Heart left ventricle (tissue), 16 donors: ENCODE measurements around the gene ARMC5. TPM values are rescaled to one million over a fixed set of nuclear protein-coding genes. Genes with fewer than 3 reads are reported as not detected.
"Not testable (repeated sequence)": the region's sequence is repeated elsewhere in the genome, so short reads cannot be mapped to it uniquely, and the experiment has no call there.

Experiments used
- ATAC-seq, 4 donors: fragments of 200-7000 bp; cut with Tn5 transposase; one replicate each; pipeline ENCODE4 v1.9.1; 2020 to 2022; ENCODE audit warnings: moderate library complexity in 4 of 4, mild to moderate bottlenecking in 3 of 4, moderate number of reproducible peaks in 1 of 4
- DNase-seq, 5 donors: peaks; one replicate each; pipeline ENCODE4 v3.0.0-alpha.2; 2020
- H3K27ac ChIP-seq, 12 donors: fragments of 200-600 bp; sonication (generic) in 4 of 12; one replicate each; pipeline versions ENCODE4 v1.5.0 to v1.8.0; 2016 to 2022; ENCODE audit warnings: mild to moderate bottlenecking in 2 of 12
- H3K27me3 ChIP-seq, 9 donors: fragments of 200-600 bp; sonication (generic) in 2 of 9; one replicate each; pipeline versions ENCODE4 v1.5.1 to v1.8.0; 2016 to 2022; ENCODE audit warnings: mild to moderate bottlenecking in 3 of 9
- H3K36me3 ChIP-seq, 9 donors: fragments of 200-600 bp; sonication (generic) in 2 of 9; one replicate each; pipeline versions ENCODE4 v1.5.0 to v1.8.0; 2018 to 2022; ENCODE audit warnings: mild to moderate bottlenecking in 2 of 9
- H3K4me1 ChIP-seq, 12 donors: fragments of 200-600 bp; sonication (generic) in 4 of 12; one replicate each; pipeline versions ENCODE4 v1.5.0 to v1.8.0; 2016 to 2022; ENCODE audit warnings: mild to moderate bottlenecking in 3 of 12
- H3K4me3 ChIP-seq, 12 donors: fragments of 200-600 bp; sonication (generic) in 4 of 12; one replicate each; pipeline versions ENCODE4 v1.5.0 to v1.8.0; 2017 to 2022; ENCODE audit warnings: mild to moderate bottlenecking in 9 of 12, moderate library complexity in 4 of 12
- H3K9me3 ChIP-seq, 12 donors: fragments of 200-600 bp; sonication (generic) in 4 of 12; one replicate each; pipeline versions ENCODE4 v1.5.0 to v1.8.0; 2016 to 2022; ENCODE audit warnings: mild to moderate bottlenecking in 1 of 12
- POLR2A ChIP-seq, 2 donors: fragments of 450-650 bp; IDR thresholded peaks; one replicate each; pipeline ENCODE4 v1.6.1; 2017; ENCODE audit warnings: antibody characterized with exemption in 2 of 2, mild to moderate bottlenecking in 2 of 2, moderate library complexity in 2 of 2
- WGBS, 4 donors: extraction: QIAGEN DNeasy Blood & Tissue Kit in 2 of 4; methylation state at CpG; one replicate each; pipeline versions ENCODE4 v1.1.5 to v1.1.7; 2013 to 2018; 5-methylcytosine and 5-hydroxymethylcytosine counted together
- intact Hi-C, 10 donors: fragments of 100-400 bp; cut with DNase I; formaldehyde crosslinking; loops; one replicate each; pipeline versions ENCODE4 v1.11.1 to v1.14.2; 2022
- polyA plus RNA-seq, 2 donors: library from polyadenylated mRNA; stranded (reverse); fragments of 200-250 nt; gene quantifications; one replicate each; pipeline ENCODE4 v1.2.3, GENCODE V29; 2013
- total RNA-seq, 9 donors: library from RNA; depleted of rRNA in 2 of 9; stranded (reverse); fragments of >200 nt in 2 of 9; fragmentation: NEBNext Ultra II Directional in 3 of 9; extraction: Animal tissue kit (Norgen Biotek cat#: 25700) in 3 of 9; gene quantifications; one replicate each; pipeline versions ENCODE4 v1.1.0 to v1.2.4, GENCODE V29; 2016 to 2023
- TF ChIP-seq, protein P1 (sequence below), 12 donors: fragments of 200-600 bp; sonication (generic) in 4 of 12; IDR thresholded peaks; one replicate each; pipeline versions ENCODE4 v1.5.0 to v1.8.0; 2018 to 2022; ENCODE audit warnings: antibody characterized with exemption in 12 of 12, mild to moderate bottlenecking in 5 of 12
- donor health status: ischemic (EF 13 %, LVEDD 7.1; RV severe dilation, severe dysfunction).
- donor health status: healthy with polysubstance abuse.
- donor health status: DM: no; HTN: yes; CAD: no.
- donor health status: DM: no; HTN: no; CAD: no.
- donor health status: ischemic (EF 25% LVEDD 6.9; RV normal size, moderate dysfunction).
- donor health status: ischemic (EF 25% LVEDD 5.7; RV mildly dilated, moderate dysfunction).
- donor health status: healthy.
- donor health status: DM: yes; HTN: yes; CAD: no.
- donor health status: ischemic (EF 35%, LVEDD 5.7; RV mildly dilated, moderate dysfunction).
- donor health status: nonischemic (EF 11% LVEDD 7.7; RV severe dilation, severe dysfunction).
- donor health status: DM: yes; HTN: yes; CAD: no.
- donor health status: PGD.
- donor health status: ischemic (EF 29% LVEDD 5.4; RV normal size, mild dysfunction).
- donor health status: nonischemic (EF 23%, LVEDD 6.1; RV moderate dilation, normal function).

The ARMC5 gene
- total and polyA plus RNA-seq, 11 donors, result 4.1 to 9.2 (median 6.6) TPM

DNA sequence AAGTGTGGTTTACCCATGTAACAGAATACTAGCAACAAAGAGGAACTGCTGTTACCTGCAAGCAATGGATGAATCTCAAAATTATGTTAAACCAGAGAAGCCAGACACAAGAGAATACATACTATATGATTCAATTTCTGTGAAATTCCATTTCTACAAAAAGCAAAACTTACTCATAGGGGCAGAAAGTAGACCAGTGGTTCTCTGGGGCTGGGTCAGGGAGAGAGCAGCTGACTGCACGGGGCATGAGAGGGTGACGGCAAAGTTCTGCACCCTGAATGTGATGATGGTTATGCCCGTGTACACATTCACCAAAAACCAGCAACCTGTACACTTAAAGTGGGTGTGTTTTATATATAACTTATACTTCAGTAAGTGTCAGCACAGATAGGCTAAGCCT lies 19.8 kb upstream of the ARMC5 start:
- DNase-seq (no peak), ATAC-seq (no peak)
- H3K27ac ChIP-seq, result peak overlapping the region in 1 of 12 donors; percentile 54
- H3K36me3 ChIP-seq, result peaks cover 0 to 7% (median 0%) of the 10 kb centered on the region in 9 donors
- H3K27me3 ChIP-seq, result no peaks in the 10 kb centered on the region
- H3K9me3 ChIP-seq, result no peaks in the 10 kb centered on the region
- peaks cover 0 to 29% (median 11%) of the 10 kb centered on the region in 12 donors for H3K4me1 ChIP-seq
- intact Hi-C loops, result no loop called here
- H3K4me3 ChIP-seq, result no peak overlapping the region
- 49 to 74% (median 57%) methylated on average over 3 of the region's 3 CpGs for WGBS, 4 donors
- TF ChIP-seq, protein P1, sequence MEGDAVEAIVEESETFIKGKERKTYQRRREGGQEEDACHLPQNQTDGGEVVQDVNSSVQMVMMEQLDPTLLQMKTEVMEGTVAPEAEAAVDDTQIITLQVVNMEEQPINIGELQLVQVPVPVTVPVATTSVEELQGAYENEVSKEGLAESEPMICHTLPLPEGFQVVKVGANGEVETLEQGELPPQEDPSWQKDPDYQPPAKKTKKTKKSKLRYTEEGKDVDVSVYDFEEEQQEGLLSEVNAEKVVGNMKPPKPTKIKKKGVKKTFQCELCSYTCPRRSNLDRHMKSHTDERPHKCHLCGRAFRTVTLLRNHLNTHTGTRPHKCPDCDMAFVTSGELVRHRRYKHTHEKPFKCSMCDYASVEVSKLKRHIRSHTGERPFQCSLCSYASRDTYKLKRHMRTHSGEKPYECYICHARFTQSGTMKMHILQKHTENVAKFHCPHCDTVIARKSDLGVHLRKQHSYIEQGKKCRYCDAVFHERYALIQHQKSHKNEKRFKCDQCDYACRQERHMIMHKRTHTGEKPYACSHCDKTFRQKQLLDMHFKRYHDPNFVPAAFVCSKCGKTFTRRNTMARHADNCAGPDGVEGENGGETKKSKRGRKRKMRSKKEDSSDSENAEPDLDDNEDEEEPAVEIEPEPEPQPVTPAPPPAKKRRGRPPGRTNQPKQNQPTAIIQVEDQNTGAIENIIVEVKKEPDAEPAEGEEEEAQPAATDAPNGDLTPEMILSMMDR (IDR thresholded peaks at IDR 0.05), result no peak
- no peak for TF ChIP-seq POLR2A (IDR thresholded peaks at IDR 0.05)

DNA sequence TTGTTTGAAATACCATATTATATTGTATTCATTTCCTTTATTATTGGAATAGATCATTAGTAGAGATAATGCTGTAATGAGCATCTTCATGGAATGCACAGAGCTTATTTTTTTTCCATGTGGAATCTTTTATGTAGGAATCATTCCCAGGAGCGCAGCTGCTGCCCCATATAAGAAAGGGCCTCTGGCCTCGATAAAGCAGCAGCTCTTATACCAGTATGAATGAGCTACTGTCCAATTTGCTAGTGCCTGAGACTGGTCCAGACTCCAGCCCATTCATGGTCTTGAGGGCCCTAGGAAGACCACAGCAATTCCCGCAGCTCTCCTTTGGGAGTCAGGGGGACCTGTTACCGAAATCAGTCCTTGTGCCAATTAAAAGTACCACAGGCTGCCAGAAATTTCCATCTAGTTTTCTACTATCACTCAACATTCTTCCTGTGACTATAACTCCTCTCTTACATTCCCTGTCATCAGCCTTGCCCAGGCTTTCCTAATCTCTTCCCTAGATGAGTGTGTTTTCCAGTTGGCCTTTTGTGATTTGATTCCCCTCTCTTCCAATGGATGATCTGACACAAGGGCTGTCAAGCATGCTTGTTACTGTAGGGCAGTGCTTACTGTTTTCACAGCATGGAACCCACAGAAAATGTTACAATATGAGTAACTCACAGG lies 18.7 kb upstream of the ARMC5 start:
- no peaks in the 10 kb centered on the region for H3K9me3 ChIP-seq
- peak overlapping the region in 9 of 12 donors; percentile 17 to 80 (median 46) for H3K27ac ChIP-seq
- DNase-seq (no peak), ATAC-seq (no peak)
- H3K4me1 ChIP-seq, result peaks cover 0 to 29% (median 11%) of the 10 kb centered on the region in 12 donors
- TF ChIP-seq, protein P1 (IDR thresholded peaks at IDR 0.05), result no peak
- no peak for TF ChIP-seq POLR2A (IDR thresholded peaks at IDR 0.05)
- 33 to 44% (median 37%) methylated on average over 4 of the region's 4 CpGs for WGBS, 4 donors
- intact Hi-C loops, result loop anchor here in 7 of 10 donors (5.0 to 10.0 kb wide), 8 partner anchors 256 to 486 kb away; partner anchors contain the start of genes FUS (in 5 of the 7), HSD3B7 (in 2 of the 7), KAT8 (in 2 of the 7) and SETD1A (in 1 of the 7)
- no peak overlapping the region for H3K4me3 ChIP-seq
- no peaks in the 10 kb centered on the region for H3K27me3 ChIP-seq
- H3K36me3 ChIP-seq, result peaks cover 0 to 7% (median 0%) of the 10 kb centered on the region in 9 donors

DNA sequence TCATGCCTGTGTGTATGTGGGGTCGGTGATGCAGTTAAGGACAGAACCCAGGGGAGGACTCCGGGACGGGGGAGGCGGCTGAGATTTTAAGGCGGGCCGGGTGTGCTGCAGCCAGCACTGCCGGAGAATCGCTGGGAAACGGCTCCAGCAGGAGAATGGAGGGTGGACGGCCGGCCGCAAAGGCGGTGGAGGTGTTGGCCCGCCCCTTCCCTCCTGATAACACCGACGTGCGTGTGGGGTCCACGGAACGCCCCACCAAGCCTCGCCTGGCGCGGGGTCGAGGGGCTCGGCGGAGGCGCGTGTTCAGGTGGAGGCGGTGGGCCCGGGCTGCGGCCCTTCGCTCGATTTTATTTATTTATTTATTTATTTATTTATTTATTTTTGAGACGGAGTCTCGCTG lies 17.3 kb upstream of the ARMC5 start:
- intact Hi-C loops, result loop anchor here in 8 of 10 donors (2.0 to 10.0 kb wide), 9 partner anchors 257 to 487 kb away; partner anchors contain the start of genes FUS (in 5 of the 8), HSD3B7 (in 5 of the 8), KAT8 (in 2 of the 8) and SETD1A (in 1 of the 8)
- DNase-seq (peak in 2 of 5 donors; percentile 28 to 29), ATAC-seq (no peak)
- Histone ChIP-seq H3K27me3 (no peaks in the 10 kb centered on the region), H3K27ac (peak overlapping the region; percentile 72 to 94 (median 91)), H3K9me3 (no peaks in the 10 kb centered on the region), H3K4me3 (peak overlapping the region; percentile 60 to 81 (median 71)), H3K4me1 (peaks cover 0 to 29% (median 11%) of the 10 kb centered on the region in 12 donors), H3K36me3 (no peaks in the 10 kb centered on the region)
- WGBS, 4 donors, result 52 to 67% (median 56%) methylated on average over 33 to 34 of the region's 34 CpGs
- TF ChIP-seq, protein P1 (IDR thresholded peaks at IDR 0.05), result no peak
- TF ChIP-seq POLR2A (IDR thresholded peaks at IDR 0.05), result no peak

DNA sequence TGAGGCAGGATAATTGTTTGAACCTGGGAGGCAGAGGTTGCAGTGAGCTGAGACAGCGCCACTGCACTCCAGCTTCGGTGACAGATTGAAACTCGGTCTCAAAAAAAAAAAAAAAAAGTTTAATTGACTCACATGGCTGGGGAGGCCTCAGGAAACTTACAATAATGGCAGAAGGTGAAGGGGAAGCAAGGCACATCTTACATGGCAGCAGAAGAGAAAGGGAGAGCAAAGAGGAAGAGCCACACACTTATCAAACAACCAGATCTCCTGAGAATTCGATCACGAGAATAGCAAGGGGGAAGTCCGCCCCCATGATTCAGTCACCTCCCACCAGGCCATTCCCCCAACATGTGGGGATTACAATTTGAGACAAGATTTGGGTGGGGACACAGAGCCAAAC lies 13.4 kb upstream of the ARMC5 start:
- not testable (repeated sequence) for H3K4me3 ChIP-seq, H3K27ac ChIP-seq, DNase-seq, H3K27me3 ChIP-seq, H3K36me3 ChIP-seq, H3K9me3 ChIP-seq, ATAC-seq
- WGBS, 4 donors, result 73 to 78% (median 73%) methylated on average over 6 of the region's 6 CpGs
- intact Hi-C loops, result loop anchor here in 7 of 10 donors (2.0 to 10.0 kb wide), 6 partner anchors 261 to 491 kb away; partner anchors contain the start of genes FUS (in 4 of the 7), KAT8 (in 2 of the 7), HSD3B7 (in 1 of the 7) and SETD1A (in 1 of the 7)
- peaks cover 0 to 21% (median 9%) of the 10 kb centered on the region in 12 donors for H3K4me1 ChIP-seq
